Measurements from ENCODE around the gene IFNGR1.

DNA sequence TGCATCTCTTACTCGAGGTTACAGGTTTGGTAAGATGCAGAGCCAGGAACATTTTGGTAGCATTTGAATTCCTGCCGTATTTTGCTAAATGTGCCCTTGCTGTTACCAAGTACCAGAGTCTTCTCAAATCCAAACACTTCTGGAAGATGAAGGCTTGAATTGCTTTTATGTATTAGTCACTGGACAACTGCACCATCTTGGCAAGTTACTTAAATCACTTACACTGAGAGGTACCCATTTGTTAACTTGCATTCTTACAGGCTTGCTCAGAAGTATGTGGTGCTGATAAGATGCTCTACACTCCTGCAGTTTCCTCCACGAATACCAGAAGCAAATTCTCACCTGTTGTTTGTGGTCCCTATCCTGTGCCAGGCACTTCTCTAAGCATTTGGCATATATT, 58.4 kb downstream of the IFNGR1 start:
- TF ChIP-seq, protein P1, sequence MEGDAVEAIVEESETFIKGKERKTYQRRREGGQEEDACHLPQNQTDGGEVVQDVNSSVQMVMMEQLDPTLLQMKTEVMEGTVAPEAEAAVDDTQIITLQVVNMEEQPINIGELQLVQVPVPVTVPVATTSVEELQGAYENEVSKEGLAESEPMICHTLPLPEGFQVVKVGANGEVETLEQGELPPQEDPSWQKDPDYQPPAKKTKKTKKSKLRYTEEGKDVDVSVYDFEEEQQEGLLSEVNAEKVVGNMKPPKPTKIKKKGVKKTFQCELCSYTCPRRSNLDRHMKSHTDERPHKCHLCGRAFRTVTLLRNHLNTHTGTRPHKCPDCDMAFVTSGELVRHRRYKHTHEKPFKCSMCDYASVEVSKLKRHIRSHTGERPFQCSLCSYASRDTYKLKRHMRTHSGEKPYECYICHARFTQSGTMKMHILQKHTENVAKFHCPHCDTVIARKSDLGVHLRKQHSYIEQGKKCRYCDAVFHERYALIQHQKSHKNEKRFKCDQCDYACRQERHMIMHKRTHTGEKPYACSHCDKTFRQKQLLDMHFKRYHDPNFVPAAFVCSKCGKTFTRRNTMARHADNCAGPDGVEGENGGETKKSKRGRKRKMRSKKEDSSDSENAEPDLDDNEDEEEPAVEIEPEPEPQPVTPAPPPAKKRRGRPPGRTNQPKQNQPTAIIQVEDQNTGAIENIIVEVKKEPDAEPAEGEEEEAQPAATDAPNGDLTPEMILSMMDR (IDR thresholded peaks at IDR 0.05): no peak
- no peak for TF ChIP-seq EZH2phosphoT487 (IDR thresholded peaks at IDR 0.05)
- TF ChIP-seq EZH2 (IDR thresholded peaks at IDR 0.05): no peak

All from neural progenitor cell (in vitro differentiated cells).